T-cell (primary cell): ENCODE results near the gene AKT2. TPM values are rescaled to one million over a fixed set of nuclear protein-coding genes. Genes with fewer than 3 reads are reported as not detected.

ENCODE experiments used
- ATAC-seq, 4 experiments: fragments of 200-7000 bp in 3 of 4; fragments of 150-1000 bp in 1 of 4; cut with Tn5 transposase; replicated peaks in 1 of 4; 1 replicate in 3 of 4; 2 replicates in 1 of 4; pipeline ENCODE4 v1.10.0; 2021; ENCODE audit warnings: moderate library complexity in 3 of 4, mild to moderate bottlenecking in 2 of 4, moderate number of reproducible peaks in 1 of 4
- CTCF ChIA-PET, 2 donors: fragments of 300-600 bp; sonication (Branson Sonifier 250); formaldehyde crosslinking; loops; one replicate each; lab custom pipeline; 2022; ENCODE audit warnings: antibody characterized with exemption in 2 of 2; lab: Charles Lee
- POLR2A ChIA-PET, 2 donors: fragments of 300-600 bp; sonication (Branson Sonifier 250); formaldehyde crosslinking; loops; one replicate each; lab custom pipeline; 2022; ENCODE audit warnings: antibody characterized with exemption in 2 of 2; lab: Charles Lee
- DNase-seq, 35 experiments: peaks; one replicate each; pipeline versions ENCODE4 v3.0.0 to v3.0.0-alpha.2; 2013 to 2023
- H3K27ac ChIP-seq: one replicate; pipeline ENCODE4 v1.5.1; 2013; ENCODE audit warnings: low read length
- H3K27me3 ChIP-seq, 2 experiments: replicated peaks in 1 of 2; 1 replicate in 1 of 2; 2 replicates in 1 of 2; pipeline versions ENCODE4 v1.6.1 to v1.7.0; 2013; ENCODE audit warnings: low read length in 1 of 2, mixed read lengths in 1 of 2; ENCODE audit not compliant: control insufficient read depth in 2 of 2, insufficient read depth in 2 of 2; ENCODE audit errors: extremely low read depth in 1 of 2
- H3K36me3 ChIP-seq, 2 donors: 1 replicate in 1 of 2; 2 replicates in 1 of 2; pipeline versions ENCODE4 v1.6.1 to v1.7.0; 2013; ENCODE audit warnings: low read length in 1 of 2; ENCODE audit not compliant: control insufficient read depth in 2 of 2, insufficient read depth in 1 of 2; ENCODE audit errors: extremely low read depth in 1 of 2
- H3K4me1 ChIP-seq, 2 experiments: 1 replicate in 1 of 2; 2 replicates in 1 of 2; pipeline versions ENCODE4 v1.6.1 to v1.7.0; 2013; ENCODE audit warnings: low read length in 2 of 2, mixed read lengths in 1 of 2; ENCODE audit not compliant: insufficient read depth in 2 of 2, control insufficient read depth in 1 of 2; ENCODE audit errors: extremely low read depth in 1 of 2
- H3K4me3 ChIP-seq, 2 donors: 1 replicate in 1 of 2; 2 replicates in 1 of 2; pipeline versions ENCODE4 v1.5.1 to v1.7.0; 2013; ENCODE audit warnings: mild to moderate bottlenecking in 2 of 2, low read length in 1 of 2, moderate library complexity in 1 of 2; ENCODE audit not compliant: control insufficient read depth in 1 of 2; ENCODE audit errors: extremely low read depth in 1 of 2
- H3K9me3 ChIP-seq: 2 replicates; pipeline ENCODE4 v1.7.0; 2013
- H3K27ac Mint-ChIP-seq, 2 donors: one replicate each; pipeline ENCODE4 v1.8.0; 2020 to 2021; ENCODE audit warnings: mild to moderate bottlenecking in 2 of 2, mixed read lengths in 2 of 2
- H3K27me3 Mint-ChIP-seq, 2 donors: one replicate each; pipeline ENCODE4 v1.8.0; 2021 to 2022; ENCODE audit warnings: mixed read lengths in 2 of 2
- H3K36me3 Mint-ChIP-seq: one replicate; pipeline ENCODE4 v1.8.0; 2021; ENCODE audit warnings: mixed read lengths
- H3K4me1 Mint-ChIP-seq, 3 donors: one replicate each; pipeline ENCODE4 v1.8.0; 2020 to 2022; ENCODE audit warnings: mixed read lengths in 3 of 3, mild to moderate bottlenecking in 1 of 3
- H3K4me3 Mint-ChIP-seq, 3 donors: one replicate each; pipeline ENCODE4 v1.8.0; 2020 to 2022; ENCODE audit warnings: mild to moderate bottlenecking in 3 of 3, mixed read lengths in 3 of 3, moderate library complexity in 3 of 3
- H3K9me3 Mint-ChIP-seq, 3 donors: one replicate each; pipeline ENCODE4 v1.8.0; 2020 to 2022; ENCODE audit warnings: mixed read lengths in 3 of 3
- WGBS: methylation state at CpG from one replicate; pipeline ENCODE4 v1.1.5; 2013; ENCODE audit warnings: missing lambda C conversion rate; ENCODE audit not compliant: insufficient coverage; 5-methylcytosine and 5-hydroxymethylcytosine counted together
- total RNA-seq, 35 experiments: library from RNA in 6 of 35; stranded (reverse) in 6 of 35; fragments of 120-200 nt in 1 of 35; gene quantifications; one replicate each; pipeline versions ENCODE4 v1.2.1 to v1.2.4 and lab custom pipeline; 2013 to 2026

The AKT2 gene
- total RNA-seq, 5 donors from 2014 or later (not counting 1 experiment from before 2014, with no cell fraction given) = 169 to 218 (median 172) TPM

GRCh38 chr19:40217027-40217810 lies 67.9 kb downstream of the AKT2 start:
- CTCF ChIA-PET = interaction anchor here (0.6 to 0.7 kb wide), 2 partner anchors 15 to 16 kb away, joined by 3 to 7 read pairs; no protein-coding TSS in a partner anchor
- Mint-ChIP-seq H3K9me3 (peaks cover 0 to 4% (median 0%) of the 10 kb centered on the region in 3 donors), H3K4me3 (peak overlapping the region in 1 of 3 donors; percentile 44), H3K27me3 (peaks cover 36 to 50% of the 10 kb centered on the region in 2 donors), H3K27ac (no peak overlapping the region), H3K4me1 (peaks cover 4 to 13% (median 8%) of the 10 kb centered on the region in 3 donors), H3K36me3 (no peaks in the 10 kb centered on the region)
- no peaks in the 10 kb centered on the region for H3K9me3 ChIP-seq
- H3K4me3 ChIP-seq = no peak overlapping the region
- no peak for ATAC-seq
- DNase-seq = no peak
- WGBS = 26% methylated on average over 44 of the region's 54 CpGs
- H3K27me3 ChIP-seq = peaks cover 15 to 57% of the 10 kb centered on the region in 2 experiments
- H3K27ac ChIP-seq = no peak overlapping the region
- POLR2A ChIA-PET = no interaction called here
- no peaks in the 10 kb centered on the region for H3K36me3 ChIP-seq
- H3K4me1 ChIP-seq = peaks cover 0 to 18% of the 10 kb centered on the region in 2 experiments

- Mint-ChIP-seq H3K27ac (peak overlapping the region in 1 of 2 donors; percentile 61), H3K36me3 (peaks cover 2% of the 10 kb centered on the region), H3K9me3 (no peaks in the 10 kb centered on the region), H3K27me3 (peaks cover 32 to 45% of the 10 kb centered on the region in 2 donors), H3K4me3 (peak overlapping the region in 1 of 3 donors; percentile 44), H3K4me1 (peaks cover 0 to 8% (median 4%) of the 10 kb centered on the region in 3 donors)
- H3K4me1 ChIP-seq = peaks cover 0 to 16% of the 10 kb centered on the region in 2 experiments
- H3K27me3 ChIP-seq = peaks cover 15 to 52% of the 10 kb centered on the region in 2 experiments
- ChIA-PET POLR2A (no interaction called here), CTCF (interaction anchor here in 1 of 2 donors (0.6 kb wide), 1 partner anchor 15 kb away, joined by 7 read pairs; no protein-coding TSS in a partner anchor)
- ATAC-seq = no peak
- 33% methylated on average over 1 of the region's 9 CpGs for WGBS
- DNase-seq = no peak
- H3K9me3 ChIP-seq = no peaks in the 10 kb centered on the region
- H3K27ac ChIP-seq = no peak overlapping the region
- no peak overlapping the region for H3K4me3 ChIP-seq
- H3K36me3 ChIP-seq = peaks cover 0 to 3% of the 10 kb centered on the region in 2 donors
These were observed 68.4 kb downstream of the AKT2 start for GRCh38 chr19:40216777-40217026.

- H3K27me3 Mint-ChIP-seq = peaks cover 29 to 41% of the 10 kb centered on the region in 2 donors
- peak overlapping the region in 1 of 2 donors; percentile 61 for H3K27ac Mint-ChIP-seq
- no peaks in the 10 kb centered on the region for H3K9me3 Mint-ChIP-seq
- no peaks in the 10 kb centered on the region for H3K9me3 ChIP-seq
- no peak for DNase-seq
- H3K4me3 ChIP-seq = no peak overlapping the region
- H3K4me1 Mint-ChIP-seq = peaks cover 0 to 7% (median 4%) of the 10 kb centered on the region in 3 donors
- H3K27me3 ChIP-seq = peaks cover 15 to 47% of the 10 kb centered on the region in 2 experiments
- 68% methylated on average over 17 of the region's 23 CpGs for WGBS
- CTCF ChIA-PET = no interaction called here
- H3K4me1 ChIP-seq = peaks cover 0 to 16% of the 10 kb centered on the region in 2 experiments
- no peak overlapping the region for H3K27ac ChIP-seq
- peak overlapping the region in 1 of 3 donors; percentile 44 for H3K4me3 Mint-ChIP-seq
- POLR2A ChIA-PET = no interaction called here
- ATAC-seq = no peak
- peaks cover 7% of the 10 kb centered on the region for H3K36me3 Mint-ChIP-seq
- peaks cover 0 to 3% of the 10 kb centered on the region in 2 donors for H3K36me3 ChIP-seq
These were observed 69.0 kb downstream of the AKT2 start for GRCh38 chr19:40216013-40216776.

GRCh38 chr19:40214936-40215335 lies 70.2 kb downstream of the AKT2 start:
- peaks cover 15 to 38% of the 10 kb centered on the region in 2 experiments for H3K27me3 ChIP-seq
- H3K9me3 ChIP-seq = no peaks in the 10 kb centered on the region
- ChIA-PET CTCF (no interaction called here), POLR2A (no interaction called here)
- Mint-ChIP-seq H3K4me1 (peaks cover 0 to 7% (median 4%) of the 10 kb centered on the region in 3 donors), H3K27ac (no peak overlapping the region), H3K27me3 (peaks cover 23 to 34% of the 10 kb centered on the region in 2 donors), H3K4me3 (no peak overlapping the region), H3K9me3 (no peaks in the 10 kb centered on the region), H3K36me3 (peaks cover 12% of the 10 kb centered on the region)
- H3K36me3 ChIP-seq = peaks cover 3 to 6% of the 10 kb centered on the region in 2 donors
- no peak for DNase-seq
- no peak for ATAC-seq
- peaks cover 0 to 16% of the 10 kb centered on the region in 2 experiments for H3K4me1 ChIP-seq
- no peak overlapping the region for H3K27ac ChIP-seq
- H3K4me3 ChIP-seq = no peak overlapping the region
- 93% methylated on average over 18 of the region's 22 CpGs for WGBS

- Mint-ChIP-seq H3K27ac (no peak overlapping the region), H3K36me3 (peaks cover 13% of the 10 kb centered on the region), H3K27me3 (peaks cover 14 to 25% of the 10 kb centered on the region in 2 donors), H3K4me1 (peaks cover 0 to 7% (median 4%) of the 10 kb centered on the region in 3 donors), H3K9me3 (no peaks in the 10 kb centered on the region), H3K4me3 (no peak overlapping the region)
- POLR2A ChIA-PET = no interaction called here
- no peak for ATAC-seq
- H3K4me1 ChIP-seq = peaks cover 0 to 16% of the 10 kb centered on the region in 2 experiments
- no peak overlapping the region for H3K4me3 ChIP-seq
- H3K36me3 ChIP-seq = peaks cover 5 to 11% of the 10 kb centered on the region in 2 donors
- DNase-seq = no peak
- WGBS = 94% methylated on average over 29 of the region's 50 CpGs
- peaks cover 12 to 30% of the 10 kb centered on the region in 2 experiments for H3K27me3 ChIP-seq
- CTCF ChIA-PET = no interaction called here
- no peak overlapping the region for H3K27ac ChIP-seq
- H3K9me3 ChIP-seq = no peaks in the 10 kb centered on the region
These were observed 71.1 kb downstream of the AKT2 start for GRCh38 chr19:40213882-40214570.
